ENCODE results near the gene PHAX. TPM values are rescaled to one million over a fixed set of nuclear protein-coding genes. Genes with fewer than 3 reads are reported as not detected.

The PHAX gene
- total RNA-seq, 1 experiment from 2014 or later, result 24.5 TPM

DNA sequence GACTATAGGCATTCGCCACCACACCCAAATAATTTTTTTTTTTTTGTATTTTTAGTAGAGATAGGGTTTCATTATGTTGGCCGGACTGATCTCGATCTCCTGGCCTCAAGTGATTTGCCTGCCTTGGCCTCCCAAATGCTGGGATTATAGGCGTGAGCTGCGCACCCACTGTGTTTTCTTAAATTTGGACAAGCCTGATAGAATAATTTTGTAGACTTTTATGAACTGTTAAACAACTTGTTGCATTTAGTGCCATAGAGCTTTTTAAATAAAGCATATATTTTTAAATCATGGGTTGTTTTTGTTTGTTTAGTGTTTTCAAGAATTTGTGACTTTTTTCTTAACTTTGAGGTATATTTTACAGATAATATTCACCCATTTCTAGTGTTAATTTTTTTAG, 4.8 kb downstream of the PHAX start:
- H3K36me3 ChIP-seq (ENCODE audit: control insufficient read depth in 1 of 2, insufficient read depth in 2 of 2, low read length in 2 of 2), result peaks cover 18 to 40% of the 10 kb centered on the region in 2 experiments
- ChIA-PET RAD21 (ENCODE audit: low non-redundant PET in 1 of 2, low total read pairs in 2 of 2, uncharacterized antibody in 2 of 2, unreplicated experiment in 2 of 2) (no interaction called here), POLR2A (no interaction called here), CTCF (no interaction called here)
- no TSS peak for BruUV-seq (replicated peaks)
- no peak overlapping the region for H3K9ac ChIP-seq (ENCODE audit: low read length)
- H3K27ac ChIP-seq (ENCODE audit: low read depth, low read length), result no peak overlapping the region
- no peaks in the 10 kb centered on the region for H3K9me2 ChIP-seq (ENCODE audit: insufficient read depth)
- peaks cover 17% of the 10 kb centered on the region; the same call in 1 of the 2 replicates for H4K20me1 ChIP-seq (ENCODE audit: insufficient read depth)
- peaks cover 96% of the 10 kb centered on the region for H3K79me2 ChIP-seq (ENCODE audit: insufficient read depth, low read length)
- H2AFZ ChIP-seq (ENCODE audit: low read depth, low read length, poor library complexity, severe bottlenecking), result no peak overlapping the region
- DNase-seq (ENCODE audit: low read depth, low spot score), result no peak
- no peaks in the 10 kb centered on the region for H3K9me3 ChIP-seq (ENCODE audit: control insufficient read depth in 1 of 2, insufficient read depth in 1 of 2, low read depth in 1 of 2, low read length in 2 of 2)
- TF ChIP-seq, protein P1, sequence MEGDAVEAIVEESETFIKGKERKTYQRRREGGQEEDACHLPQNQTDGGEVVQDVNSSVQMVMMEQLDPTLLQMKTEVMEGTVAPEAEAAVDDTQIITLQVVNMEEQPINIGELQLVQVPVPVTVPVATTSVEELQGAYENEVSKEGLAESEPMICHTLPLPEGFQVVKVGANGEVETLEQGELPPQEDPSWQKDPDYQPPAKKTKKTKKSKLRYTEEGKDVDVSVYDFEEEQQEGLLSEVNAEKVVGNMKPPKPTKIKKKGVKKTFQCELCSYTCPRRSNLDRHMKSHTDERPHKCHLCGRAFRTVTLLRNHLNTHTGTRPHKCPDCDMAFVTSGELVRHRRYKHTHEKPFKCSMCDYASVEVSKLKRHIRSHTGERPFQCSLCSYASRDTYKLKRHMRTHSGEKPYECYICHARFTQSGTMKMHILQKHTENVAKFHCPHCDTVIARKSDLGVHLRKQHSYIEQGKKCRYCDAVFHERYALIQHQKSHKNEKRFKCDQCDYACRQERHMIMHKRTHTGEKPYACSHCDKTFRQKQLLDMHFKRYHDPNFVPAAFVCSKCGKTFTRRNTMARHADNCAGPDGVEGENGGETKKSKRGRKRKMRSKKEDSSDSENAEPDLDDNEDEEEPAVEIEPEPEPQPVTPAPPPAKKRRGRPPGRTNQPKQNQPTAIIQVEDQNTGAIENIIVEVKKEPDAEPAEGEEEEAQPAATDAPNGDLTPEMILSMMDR (IDR thresholded peaks at IDR 0.05 in 2 of 3, conservative IDR thresholded peaks at IDR 0.05 in 1 of 3; ENCODE audit: borderline replicate concordance in 1 of 3, insufficient read depth in 1 of 3, low read depth in 2 of 3, low read length in 2 of 3), result no peak
- TF ChIP-seq SIN3A (IDR thresholded peaks at IDR 0.05; ENCODE audit: low read depth) (no peak), CEBPB (IDR thresholded peaks at IDR 0.05; ENCODE audit: low read depth) (no peak), JUND (IDR thresholded peaks at IDR 0.05) (no peak), EZH2phosphoT487 (IDR thresholded peaks at IDR 0.05; ENCODE audit: borderline replicate concordance) (no peak), SRF (IDR thresholded peaks at IDR 0.05; ENCODE audit: low read depth) (no peak), EZH2 (IDR thresholded peaks at IDR 0.05) (no peak), YY1 (IDR thresholded peaks at IDR 0.05; ENCODE audit: extremely low read depth, insufficient replicate concordance, low read depth, low read length) (no peak), RAD21 (IDR thresholded peaks at IDR 0.05; ENCODE audit: low read depth) (no peak), EGR1 (IDR thresholded peaks at IDR 0.05; ENCODE audit: low read depth) (no peak), ELF1 (IDR thresholded peaks at IDR 0.05; ENCODE audit: borderline replicate concordance, low read depth) (no peak), SP1 (IDR thresholded peaks at IDR 0.05; ENCODE audit: low read depth) (no peak), POLR2A (IDR thresholded peaks at IDR 0.05; ENCODE audit: borderline replicate concordance, extremely low read depth, insufficient read depth, insufficient read length) (no peak), ZFX (IDR thresholded peaks at IDR 0.05) (no peak), CBX3 (IDR thresholded peaks at IDR 0.05; ENCODE audit: low read depth) (no peak), ZNF274 (IDR thresholded peaks at IDR 0.05; ENCODE audit: low read depth, low read length) (no peak)
- TF ChIP-seq, protein P2, sequence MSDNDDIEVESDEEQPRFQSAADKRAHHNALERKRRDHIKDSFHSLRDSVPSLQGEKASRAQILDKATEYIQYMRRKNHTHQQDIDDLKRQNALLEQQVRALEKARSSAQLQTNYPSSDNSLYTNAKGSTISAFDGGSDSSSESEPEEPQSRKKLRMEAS (IDR thresholded peaks at IDR 0.05), result no peak
- TF ChIP-seq, protein P3, sequence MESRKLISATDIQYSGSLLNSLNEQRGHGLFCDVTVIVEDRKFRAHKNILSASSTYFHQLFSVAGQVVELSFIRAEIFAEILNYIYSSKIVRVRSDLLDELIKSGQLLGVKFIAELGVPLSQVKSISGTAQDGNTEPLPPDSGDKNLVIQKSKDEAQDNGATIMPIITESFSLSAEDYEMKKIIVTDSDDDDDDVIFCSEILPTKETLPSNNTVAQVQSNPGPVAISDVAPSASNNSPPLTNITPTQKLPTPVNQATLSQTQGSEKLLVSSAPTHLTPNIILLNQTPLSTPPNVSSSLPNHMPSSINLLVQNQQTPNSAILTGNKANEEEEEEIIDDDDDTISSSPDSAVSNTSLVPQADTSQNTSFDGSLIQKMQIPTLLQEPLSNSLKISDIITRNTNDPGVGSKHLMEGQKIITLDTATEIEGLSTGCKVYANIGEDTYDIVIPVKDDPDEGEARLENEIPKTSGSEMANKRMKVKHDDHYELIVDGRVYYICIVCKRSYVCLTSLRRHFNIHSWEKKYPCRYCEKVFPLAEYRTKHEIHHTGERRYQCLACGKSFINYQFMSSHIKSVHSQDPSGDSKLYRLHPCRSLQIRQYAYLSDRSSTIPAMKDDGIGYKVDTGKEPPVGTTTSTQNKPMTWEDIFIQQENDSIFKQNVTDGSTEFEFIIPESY (IDR thresholded peaks at IDR 0.05; ENCODE audit: extremely low read depth, insufficient replicate concordance, low read length), result no peak
- TF ChIP-seq, protein P4, sequence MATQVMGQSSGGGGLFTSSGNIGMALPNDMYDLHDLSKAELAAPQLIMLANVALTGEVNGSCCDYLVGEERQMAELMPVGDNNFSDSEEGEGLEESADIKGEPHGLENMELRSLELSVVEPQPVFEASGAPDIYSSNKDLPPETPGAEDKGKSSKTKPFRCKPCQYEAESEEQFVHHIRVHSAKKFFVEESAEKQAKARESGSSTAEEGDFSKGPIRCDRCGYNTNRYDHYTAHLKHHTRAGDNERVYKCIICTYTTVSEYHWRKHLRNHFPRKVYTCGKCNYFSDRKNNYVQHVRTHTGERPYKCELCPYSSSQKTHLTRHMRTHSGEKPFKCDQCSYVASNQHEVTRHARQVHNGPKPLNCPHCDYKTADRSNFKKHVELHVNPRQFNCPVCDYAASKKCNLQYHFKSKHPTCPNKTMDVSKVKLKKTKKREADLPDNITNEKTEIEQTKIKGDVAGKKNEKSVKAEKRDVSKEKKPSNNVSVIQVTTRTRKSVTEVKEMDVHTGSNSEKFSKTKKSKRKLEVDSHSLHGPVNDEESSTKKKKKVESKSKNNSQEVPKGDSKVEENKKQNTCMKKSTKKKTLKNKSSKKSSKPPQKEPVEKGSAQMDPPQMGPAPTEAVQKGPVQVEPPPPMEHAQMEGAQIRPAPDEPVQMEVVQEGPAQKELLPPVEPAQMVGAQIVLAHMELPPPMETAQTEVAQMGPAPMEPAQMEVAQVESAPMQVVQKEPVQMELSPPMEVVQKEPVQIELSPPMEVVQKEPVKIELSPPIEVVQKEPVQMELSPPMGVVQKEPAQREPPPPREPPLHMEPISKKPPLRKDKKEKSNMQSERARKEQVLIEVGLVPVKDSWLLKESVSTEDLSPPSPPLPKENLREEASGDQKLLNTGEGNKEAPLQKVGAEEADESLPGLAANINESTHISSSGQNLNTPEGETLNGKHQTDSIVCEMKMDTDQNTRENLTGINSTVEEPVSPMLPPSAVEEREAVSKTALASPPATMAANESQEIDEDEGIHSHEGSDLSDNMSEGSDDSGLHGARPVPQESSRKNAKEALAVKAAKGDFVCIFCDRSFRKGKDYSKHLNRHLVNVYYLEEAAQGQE (IDR thresholded peaks at IDR 0.05; ENCODE audit: low read depth), result no peak
- TF ChIP-seq, protein P5, sequence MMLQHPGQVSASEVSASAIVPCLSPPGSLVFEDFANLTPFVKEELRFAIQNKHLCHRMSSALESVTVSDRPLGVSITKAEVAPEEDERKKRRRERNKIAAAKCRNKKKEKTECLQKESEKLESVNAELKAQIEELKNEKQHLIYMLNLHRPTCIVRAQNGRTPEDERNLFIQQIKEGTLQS (IDR thresholded peaks at IDR 0.05), result no peak
- H3K27me3 ChIP-seq (ENCODE audit: insufficient read depth, low read length), result no peaks in the 10 kb centered on the region
- H3K4me2 ChIP-seq (ENCODE audit: low read length), result no peak overlapping the region
- intact Hi-C loops (cut with micrococcal nuclease), result no loop called here
- no peak for ATAC-seq
- no peak overlapping the region for H3K4me3 ChIP-seq (replicated peaks in 1 of 2; ENCODE audit: low read depth in 1 of 2, low read length in 2 of 2)
- H3K4me1 ChIP-seq (ENCODE audit: control insufficient read depth in 1 of 2, insufficient read depth in 2 of 2, low read length in 2 of 2), result peaks cover 5 to 8% of the 10 kb centered on the region in 2 experiments; a peak in 3 of 4 replicates
